HEK293T (cell line): Measurements from ENCODE around the gene NTSR1.

Source experiments
- ARNT ChIP-seq: fragments of 450-650 bp; IDR thresholded peaks from 2 replicates; pipeline ENCODE4 v1.6.1; 2017; ENCODE audit warnings: mild to moderate bottlenecking
- BHLHE40 ChIP-seq: fragments of 450-650 bp; IDR thresholded peaks from 2 replicates; pipeline ENCODE4 v1.6.1; 2016; ENCODE audit warnings: mild to moderate bottlenecking, moderate library complexity, borderline replicate concordance
- CTBP1 ChIP-seq: fragments of 450-650 bp; IDR thresholded peaks from 2 replicates; pipeline ENCODE4 v1.6.1; 2016; ENCODE audit warnings: borderline replicate concordance
- ELF4 ChIP-seq: fragments of 450-650 bp; IDR thresholded peaks from 2 replicates; pipeline ENCODE4 v1.6.1; 2017; ENCODE audit warnings: antibody characterized with exemption
- FOXA1 ChIP-seq: fragments of 450-650 bp; IDR thresholded peaks from 2 replicates; pipeline ENCODE4 v1.6.1; 2016; ENCODE audit warnings: mild to moderate bottlenecking
- FOXK2 ChIP-seq: fragments of 450-650 bp; IDR thresholded peaks from 2 replicates; pipeline ENCODE4 v1.6.1; 2016; ENCODE audit warnings: mild to moderate bottlenecking
- FOXM1 ChIP-seq: fragments of 450-650 bp; IDR thresholded peaks from 2 replicates; pipeline ENCODE4 v1.6.1; 2017; ENCODE audit warnings: mild to moderate bottlenecking, borderline replicate concordance
- HDGF ChIP-seq: fragments of 450-650 bp; IDR thresholded peaks from 2 replicates; pipeline ENCODE4 v1.6.1; 2017; ENCODE audit warnings: antibody characterized with exemption, borderline replicate concordance
- L3MBTL2 ChIP-seq: fragments of 450-650 bp; conservative IDR thresholded peaks from 2 replicates; pipeline ENCODE4 v1.6.1; 2016; ENCODE audit warnings: mild to moderate bottlenecking
- LEF1 ChIP-seq: fragments of 450-650 bp; IDR thresholded peaks from 2 replicates; pipeline ENCODE4 v1.6.1; 2017; ENCODE audit warnings: mild to moderate bottlenecking, borderline replicate concordance
- SP1 ChIP-seq: fragments of 450-650 bp; IDR thresholded peaks from 2 replicates; pipeline ENCODE4 v1.6.1; 2017
- TARDBP ChIP-seq: fragments of 450-650 bp; IDR thresholded peaks from 2 replicates; pipeline ENCODE4 v1.6.1; 2016
- ZNF384 ChIP-seq: fragments of 450-650 bp; IDR thresholded peaks from 2 replicates; pipeline ENCODE4 v1.6.1; 2016
- TF ChIP-seq, protein P1 (sequence below): fragments of 450-650 bp; IDR thresholded peaks from 2 replicates; pipeline ENCODE4 v1.6.1; 2016

DNA sequence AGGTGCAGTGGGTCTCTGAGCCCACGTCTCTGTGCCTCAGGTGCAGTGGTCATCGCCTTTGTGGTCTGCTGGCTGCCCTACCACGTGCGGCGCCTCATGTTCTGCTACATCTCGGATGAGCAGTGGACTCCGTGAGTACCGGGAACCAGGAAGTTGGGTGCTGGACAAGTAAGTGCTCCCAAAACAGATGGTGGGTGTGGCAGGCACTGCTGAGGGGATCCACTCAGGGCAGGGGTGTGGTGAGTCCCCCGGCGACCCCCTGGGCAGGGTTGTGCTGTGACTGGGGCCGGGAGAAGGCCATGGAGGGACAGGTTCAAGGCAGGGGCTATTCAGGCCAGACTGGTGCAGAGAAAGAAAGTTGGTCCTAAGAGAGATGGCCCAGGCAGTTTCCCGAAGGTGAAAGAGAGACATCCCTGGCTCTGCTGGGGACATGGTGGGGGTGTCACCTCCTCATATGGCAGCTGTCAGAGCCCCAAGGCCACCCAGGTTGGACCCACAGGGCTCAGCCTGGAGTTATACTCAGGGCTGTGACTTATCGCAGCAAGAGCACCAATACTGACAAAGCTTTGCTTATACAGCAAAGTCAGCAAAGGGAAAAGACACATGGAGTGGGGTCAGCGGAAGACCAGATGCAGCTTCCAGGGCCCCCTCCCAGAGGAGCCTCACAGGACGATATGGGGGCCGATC is 49.7 kb downstream of the NTSR1 start:
- TF ChIP-seq BHLHE40 (no peak), FOXM1 (no peak), ELF4 (no peak), LEF1 (no peak), FOXK2 (no peak), SP1 (no peak), L3MBTL2 (no peak), TARDBP (no peak), CTBP1 (no peak), ARNT (no peak), HDGF (no peak), FOXA1 (no peak), ZNF384 (no peak)
- TF ChIP-seq, protein P1, sequence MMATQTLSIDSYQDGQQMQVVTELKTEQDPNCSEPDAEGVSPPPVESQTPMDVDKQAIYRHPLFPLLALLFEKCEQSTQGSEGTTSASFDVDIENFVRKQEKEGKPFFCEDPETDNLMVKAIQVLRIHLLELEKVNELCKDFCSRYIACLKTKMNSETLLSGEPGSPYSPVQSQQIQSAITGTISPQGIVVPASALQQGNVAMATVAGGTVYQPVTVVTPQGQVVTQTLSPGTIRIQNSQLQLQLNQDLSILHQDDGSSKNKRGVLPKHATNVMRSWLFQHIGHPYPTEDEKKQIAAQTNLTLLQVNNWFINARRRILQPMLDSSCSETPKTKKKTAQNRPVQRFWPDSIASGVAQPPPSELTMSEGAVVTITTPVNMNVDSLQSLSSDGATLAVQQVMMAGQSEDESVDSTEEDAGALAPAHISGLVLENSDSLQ = no peak
